Effector CD4-positive, alpha-beta T cell (primary cell): ENCODE measurements around the gene ZC3H8.
A peak's percentile ranks its signal among the peaks of the same experiment; 100 is the strongest.
"Not testable (repeated sequence)": the region's sequence is repeated elsewhere in the genome, so short reads cannot be mapped to it uniquely, and the experiment has no call there.

Source experiments
- DNase-seq: peaks from one replicate; pipeline ENCODE4 v3.0.0-alpha.2; 2020
- total RNA-seq: gene quantifications from one replicate; lab custom pipeline; 2026; lab: John Stamatoyannopoulos, UW

The ZC3H8 gene
- 18.0 reads per million, percentile 44 among the genes with 10 or more reads in this experiment for total RNA-seq

DNA sequence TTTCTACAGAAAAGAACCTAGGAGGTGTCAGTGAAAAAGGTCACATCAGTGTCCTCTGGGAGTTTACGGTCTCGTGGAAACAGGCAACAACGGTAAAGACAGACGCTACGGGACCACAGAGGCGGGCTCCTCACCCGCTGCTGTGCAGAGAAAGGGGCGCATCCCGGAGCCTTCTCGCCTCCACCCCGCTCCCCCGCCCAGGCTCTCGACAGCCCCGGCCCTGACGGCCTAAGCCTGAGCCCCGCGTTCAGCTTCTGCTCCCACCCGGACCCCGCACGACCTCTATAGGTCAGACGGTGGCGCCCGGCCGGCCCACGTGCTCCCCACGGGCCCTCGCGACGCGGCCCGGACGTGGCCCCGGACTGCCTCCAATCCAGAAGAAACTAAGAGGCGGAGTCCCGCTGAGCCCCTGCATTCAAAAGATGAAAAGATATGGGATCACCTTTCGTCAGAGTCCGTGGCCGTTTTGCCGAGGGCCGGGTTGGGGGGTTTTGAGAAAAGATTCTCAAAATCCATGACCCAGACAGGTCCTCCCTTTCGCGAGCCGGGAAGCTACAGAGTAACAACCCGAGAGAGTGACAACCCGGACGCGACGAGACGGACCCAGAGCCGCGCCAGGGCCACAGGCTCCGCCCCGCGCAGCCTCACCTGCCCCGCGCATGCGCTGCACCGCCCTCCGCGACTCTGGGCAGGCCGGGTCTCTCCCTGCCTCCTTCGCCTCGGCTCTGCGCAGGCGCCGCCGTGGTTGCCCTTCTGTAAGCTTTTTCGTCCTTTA lies at the start of gene ZC3H8:
ZC3H8 (minus strand) TSS at position 577 of the 775 bp plus-strand sequence; CDS start at position 516, 61 bp downstream.
- DNase-seq, result peak; percentile 92

DNA sequence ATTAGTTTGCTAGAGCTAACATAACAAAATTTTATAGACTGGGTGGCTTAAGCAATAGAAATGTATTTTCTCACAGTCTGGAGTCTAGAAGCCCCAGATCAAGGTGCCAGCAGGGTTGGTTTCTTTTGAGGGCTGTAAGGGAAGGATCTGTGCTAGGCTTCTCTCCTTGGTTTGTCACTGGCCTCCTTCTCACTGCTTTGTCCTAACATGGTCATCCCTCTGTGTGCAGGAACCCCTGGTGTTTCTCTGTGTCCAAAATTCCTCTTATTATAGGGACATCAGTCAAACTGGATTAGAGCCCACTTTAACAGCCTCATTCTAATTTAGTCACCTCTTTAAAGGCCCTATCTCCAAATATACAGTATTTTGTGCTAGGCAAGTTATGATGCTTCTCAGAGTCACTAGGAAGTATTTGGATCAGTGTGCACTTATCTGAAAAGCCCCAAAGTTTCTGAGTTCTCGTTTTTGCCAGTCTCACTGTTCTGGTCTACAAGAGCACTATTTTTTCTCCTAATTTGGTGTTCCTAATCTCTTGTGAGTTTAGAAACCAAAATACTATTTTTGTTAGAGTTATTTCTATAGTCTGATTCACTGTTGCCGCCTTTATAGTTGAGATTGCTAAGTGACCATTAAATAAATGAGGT lies 49.6 kb upstream of the ZC3H8 start:
- DNase-seq, result no peak

DNA sequence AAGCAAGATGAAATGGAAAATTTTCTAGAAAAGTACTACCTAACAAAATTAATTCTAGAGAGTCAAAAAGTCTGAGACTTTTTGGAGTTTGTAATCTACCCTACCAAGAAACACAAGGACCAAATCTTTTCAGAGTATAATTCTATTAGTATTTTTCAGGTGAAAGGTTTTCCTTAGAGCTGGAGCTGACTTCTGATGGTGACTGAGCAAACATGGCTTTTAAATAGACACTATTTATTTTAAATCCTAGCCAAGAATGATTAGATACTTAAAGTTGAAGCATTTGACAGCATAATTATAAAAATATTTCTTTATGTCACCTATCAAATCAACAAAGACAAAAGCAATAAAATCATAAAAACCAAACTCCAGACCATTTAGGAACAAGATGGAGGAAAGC lies 47.1 kb upstream of the ZC3H8 start:
- no peak for DNase-seq

DNA sequence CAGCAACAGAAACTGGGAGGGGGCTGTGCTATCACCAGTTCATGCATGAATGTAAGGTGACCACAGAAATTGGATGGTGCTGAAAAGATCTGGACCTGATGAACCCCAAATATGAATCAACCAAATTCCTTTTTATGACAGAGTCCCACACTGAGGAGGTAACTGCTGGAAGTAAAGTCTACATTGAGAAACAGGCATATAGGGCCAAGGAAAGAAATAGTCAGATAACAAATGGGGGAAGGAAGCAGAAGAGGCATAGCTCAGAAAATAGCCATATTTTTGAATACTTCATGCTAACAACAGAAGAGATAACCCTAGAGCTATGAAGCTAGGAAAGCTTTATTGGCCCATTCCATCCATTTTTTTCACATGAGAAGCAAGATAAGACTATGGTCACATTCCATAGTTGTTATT lies 46.3 kb upstream of the ZC3H8 start:
- no peak for DNase-seq

DNA sequence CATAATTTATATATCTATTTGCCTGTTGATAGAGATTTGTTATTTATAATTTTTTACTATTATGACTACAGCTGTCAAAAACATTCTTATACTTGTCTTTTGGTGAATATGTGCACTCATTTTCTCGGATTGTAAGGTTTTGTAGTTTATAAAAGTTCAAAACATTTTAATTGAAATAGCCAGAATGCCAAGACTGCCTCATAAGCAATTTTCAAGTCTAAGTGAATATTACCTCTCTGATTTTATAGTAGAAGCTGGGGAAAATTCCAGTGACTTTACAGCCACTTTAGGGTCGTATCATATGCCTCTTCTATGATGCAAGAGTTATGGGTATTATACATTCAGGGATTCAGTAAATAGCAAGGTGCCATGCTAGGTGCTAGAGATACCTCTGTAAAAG lies 41.6 kb upstream of the ZC3H8 start:
- DNase-seq, result no peak

DNA sequence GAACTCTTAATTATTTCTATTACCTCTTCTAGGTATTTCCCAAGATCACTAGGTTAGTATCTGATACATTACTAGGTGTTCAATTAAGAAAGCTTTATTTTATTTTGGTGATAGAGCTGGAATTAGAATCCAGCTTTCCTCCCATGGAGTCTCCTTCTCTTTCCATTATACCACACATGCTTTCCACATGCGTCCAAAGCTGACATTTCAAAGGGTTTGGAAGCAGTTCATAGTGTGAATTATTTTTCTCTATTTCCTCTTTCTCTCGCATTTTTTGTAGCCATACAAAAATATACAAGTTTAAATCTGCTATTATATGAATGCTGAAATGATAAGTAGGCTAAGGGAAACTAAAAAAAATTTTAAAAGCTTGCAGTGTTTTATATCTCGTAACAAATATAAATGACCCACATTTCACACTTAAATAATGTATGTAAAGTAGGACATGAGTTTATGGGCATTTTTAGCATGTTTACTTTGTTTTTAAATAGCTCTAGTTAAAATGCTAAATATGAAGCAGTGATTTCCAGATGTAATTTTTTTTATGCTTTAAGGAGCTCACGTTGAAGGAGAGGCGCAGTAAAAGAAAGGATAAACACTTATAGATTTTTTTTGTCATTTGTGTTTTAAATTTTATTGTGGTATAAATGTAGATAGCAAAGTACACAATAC lies 40.7 kb upstream of the ZC3H8 start:
- DNase-seq, result no peak

DNA sequence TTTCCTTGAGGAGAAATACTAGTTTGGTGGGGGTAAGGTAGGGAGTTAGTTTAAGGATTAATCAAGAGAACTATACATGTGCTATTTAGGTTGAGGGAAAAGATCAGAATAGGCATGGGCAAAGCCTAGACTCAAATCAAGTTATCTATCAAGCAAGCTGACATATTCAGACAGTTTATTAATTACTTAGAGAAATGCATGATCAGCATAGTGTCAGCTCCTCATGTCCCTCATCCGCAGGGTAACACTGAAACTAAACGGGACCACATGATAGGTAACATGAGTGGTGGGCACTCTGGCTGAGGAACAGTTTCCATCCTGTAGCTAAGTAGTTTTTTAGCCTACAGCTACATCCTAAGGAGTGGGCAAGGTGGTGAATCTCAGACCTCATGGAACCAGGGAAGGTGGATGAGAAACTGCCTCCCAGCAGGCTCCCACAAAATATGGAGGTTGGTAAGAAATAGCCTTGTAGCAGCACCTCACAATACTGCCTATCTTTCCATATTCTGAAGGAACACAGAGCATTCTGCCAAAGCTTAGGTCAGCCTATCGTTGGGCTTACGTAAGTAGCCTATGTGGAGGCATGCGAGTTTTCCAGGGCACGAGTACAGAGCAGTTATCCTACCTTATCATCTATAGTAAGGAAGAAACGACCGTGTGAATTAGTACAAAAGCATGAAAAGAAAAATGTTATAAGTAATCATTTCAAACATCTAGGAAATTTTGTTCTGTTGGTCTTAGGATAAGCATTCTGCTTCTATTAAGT lies 39.0 kb upstream of the ZC3H8 start:
- DNase-seq, result no peak

DNA sequence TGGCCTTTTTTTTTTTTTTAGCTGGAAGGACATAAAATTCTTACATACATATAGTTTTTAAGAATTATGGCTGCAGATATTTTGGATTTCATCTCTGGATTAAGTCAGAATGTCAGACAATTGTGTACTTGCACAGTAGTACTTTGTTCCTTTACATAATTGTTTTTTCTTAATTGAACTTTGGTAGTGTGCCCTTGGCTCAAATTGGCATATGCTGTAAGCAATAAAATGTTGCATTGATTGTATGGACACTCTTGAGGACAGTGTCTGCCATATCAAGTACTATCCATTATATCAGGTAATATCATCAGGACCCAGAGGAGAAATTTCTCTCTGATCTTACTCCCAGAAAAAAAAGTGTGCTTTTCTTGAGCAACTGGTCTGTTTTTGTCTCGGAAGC lies 35.8 kb upstream of the ZC3H8 start:
- DNase-seq, result no peak

DNA sequence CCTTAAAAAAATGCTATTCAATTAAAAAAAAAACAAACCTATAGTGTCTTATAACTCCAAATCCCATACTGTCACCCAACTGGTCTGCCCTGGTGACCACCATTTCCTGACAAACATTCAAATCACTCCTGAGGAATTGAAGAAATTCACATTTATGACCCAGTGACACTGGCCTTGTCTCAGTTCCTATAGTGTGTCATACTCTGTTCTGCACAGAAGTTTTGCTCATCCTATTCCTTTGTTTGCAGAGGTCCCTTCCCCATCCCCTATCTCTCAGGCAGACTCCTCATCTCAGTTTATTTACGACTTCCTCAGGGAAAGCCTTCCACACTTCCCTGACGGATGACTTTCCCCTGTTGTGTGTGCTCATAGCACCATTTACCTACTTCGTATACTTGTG lies 35.2 kb upstream of the ZC3H8 start:
- no peak for DNase-seq

DNA sequence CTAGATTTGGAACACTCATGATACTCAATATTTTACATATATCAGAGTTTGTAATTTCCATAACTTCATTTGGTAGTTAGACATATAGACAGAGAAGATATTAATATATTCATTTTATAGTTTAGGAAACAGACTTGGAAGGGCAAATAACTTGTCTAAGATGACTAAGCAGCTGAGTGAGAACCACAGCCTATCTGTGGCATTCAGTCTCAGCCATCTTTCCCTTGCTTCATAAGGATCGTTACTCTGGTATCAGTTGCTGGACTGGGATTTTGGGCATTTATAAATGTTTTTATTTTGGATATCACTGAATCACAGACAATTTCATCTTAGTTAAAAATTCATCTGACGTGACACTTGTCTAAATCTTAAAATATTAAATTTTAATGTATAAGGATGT lies 28.7 kb upstream of the ZC3H8 start:
- DNase-seq, result not testable (repeated sequence)

DNA sequence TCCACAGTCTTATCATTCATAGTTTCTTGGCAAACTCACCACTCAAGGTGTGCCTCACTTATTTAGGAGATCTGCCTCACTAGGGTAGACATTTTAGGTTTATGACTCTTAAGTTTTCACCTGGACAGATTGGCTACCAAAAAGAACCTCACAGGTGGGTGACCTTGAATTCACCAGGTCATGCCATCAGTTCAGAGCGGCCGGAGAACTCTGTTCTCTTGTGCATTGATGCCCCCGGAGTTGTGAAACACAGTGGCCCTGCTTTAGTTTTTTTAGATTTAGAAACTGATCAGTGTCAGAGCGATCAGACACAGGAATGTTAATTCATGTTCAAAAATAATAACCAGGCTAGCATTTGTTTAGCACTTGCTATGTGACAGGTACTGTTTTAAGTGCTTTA lies 27.2 kb upstream of the ZC3H8 start:
- DNase-seq, result not testable (repeated sequence)

DNA sequence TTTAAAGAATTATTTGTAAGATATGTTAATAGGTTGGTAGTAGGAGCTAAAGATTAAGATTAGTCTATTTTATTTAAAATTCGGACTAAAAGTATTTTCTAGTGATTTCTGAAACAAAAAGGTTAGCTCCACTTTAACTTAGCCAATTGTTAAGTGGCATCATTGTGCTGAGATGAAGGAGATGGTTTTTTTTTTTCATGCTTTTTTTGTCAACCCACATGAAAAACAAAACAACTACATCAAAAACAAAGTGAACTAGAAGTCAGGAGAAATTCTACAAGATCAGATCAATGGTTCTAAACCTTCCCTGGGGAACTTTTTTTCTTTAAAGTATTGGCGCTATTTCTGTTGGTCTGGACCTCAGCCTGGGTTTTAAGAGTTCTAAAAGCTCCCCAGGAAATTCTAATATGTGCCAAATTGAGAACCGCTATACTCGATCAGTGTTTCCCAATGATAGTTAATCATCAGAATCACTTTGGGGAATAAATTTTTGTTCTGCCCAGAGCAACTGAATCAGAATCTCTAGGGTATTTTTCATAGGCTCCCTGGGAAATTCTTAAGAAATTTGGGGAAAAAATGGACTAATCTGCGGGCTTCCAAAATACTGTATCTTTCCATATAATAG lies 22.9 kb upstream of the ZC3H8 start:
- DNase-seq, result no peak

DNA sequence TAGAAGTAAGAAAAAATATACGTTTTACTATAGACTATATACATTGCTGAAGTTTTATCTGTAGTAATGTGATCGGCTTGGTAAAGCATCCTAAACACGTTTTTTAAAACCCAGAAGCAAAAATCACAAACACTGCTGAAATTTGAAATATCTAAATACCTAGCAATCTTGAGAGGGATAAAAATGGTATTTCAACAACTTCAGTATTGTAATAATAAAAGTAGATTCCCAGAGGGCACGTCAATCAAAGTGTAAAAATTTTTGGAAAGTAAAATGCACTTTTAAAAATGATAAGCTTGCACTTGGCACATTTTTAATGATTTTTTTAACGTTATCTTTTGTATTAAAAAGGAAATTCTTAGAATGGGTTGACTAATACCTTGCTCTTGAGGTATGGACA lies 22.1 kb upstream of the ZC3H8 start:
- DNase-seq, result no peak

DNA sequence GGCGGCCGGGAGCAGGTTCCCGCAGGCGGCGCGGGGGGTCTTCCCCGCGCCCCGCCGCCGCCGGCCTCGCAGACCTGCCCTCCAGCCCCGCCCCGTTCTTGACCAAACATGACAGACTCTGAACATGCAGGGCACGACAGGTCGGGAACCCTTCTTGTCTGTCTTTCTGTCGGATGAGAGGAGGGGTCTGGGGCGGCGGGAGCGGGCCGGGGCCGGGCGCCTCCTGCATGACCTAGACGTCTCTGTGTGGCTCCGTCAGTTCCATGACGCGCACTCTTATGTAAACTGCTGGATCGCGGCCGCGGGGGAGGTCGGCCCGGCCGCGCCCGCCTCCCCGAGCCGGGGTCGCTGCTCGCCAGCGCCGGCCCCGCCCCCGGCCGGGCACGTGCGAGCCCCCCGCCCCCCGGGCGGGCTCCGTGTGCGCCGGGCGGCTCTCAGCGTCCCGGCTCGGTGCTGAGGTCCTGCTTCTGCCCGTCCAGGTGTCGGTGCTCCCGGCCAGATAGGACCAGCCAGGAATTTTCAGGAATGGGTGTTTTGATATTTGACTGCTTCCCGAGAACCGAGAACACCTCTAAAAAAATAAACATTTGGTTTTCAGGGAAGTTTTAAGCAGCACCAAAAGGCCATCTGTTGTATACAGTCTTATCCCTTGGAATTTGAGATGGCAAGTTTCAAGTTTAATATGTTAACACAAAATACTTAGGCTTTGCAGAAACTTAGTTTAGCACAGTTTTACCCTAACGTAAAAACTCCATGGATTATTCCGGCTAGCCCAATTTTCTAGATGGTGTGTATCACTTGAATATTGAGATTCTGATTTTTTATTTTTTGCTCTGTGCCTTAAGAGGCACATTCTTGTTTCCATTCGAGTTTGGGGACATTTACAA lies 21.3 kb upstream of the ZC3H8 start:
- DNase-seq, result peak; percentile 72

DNA sequence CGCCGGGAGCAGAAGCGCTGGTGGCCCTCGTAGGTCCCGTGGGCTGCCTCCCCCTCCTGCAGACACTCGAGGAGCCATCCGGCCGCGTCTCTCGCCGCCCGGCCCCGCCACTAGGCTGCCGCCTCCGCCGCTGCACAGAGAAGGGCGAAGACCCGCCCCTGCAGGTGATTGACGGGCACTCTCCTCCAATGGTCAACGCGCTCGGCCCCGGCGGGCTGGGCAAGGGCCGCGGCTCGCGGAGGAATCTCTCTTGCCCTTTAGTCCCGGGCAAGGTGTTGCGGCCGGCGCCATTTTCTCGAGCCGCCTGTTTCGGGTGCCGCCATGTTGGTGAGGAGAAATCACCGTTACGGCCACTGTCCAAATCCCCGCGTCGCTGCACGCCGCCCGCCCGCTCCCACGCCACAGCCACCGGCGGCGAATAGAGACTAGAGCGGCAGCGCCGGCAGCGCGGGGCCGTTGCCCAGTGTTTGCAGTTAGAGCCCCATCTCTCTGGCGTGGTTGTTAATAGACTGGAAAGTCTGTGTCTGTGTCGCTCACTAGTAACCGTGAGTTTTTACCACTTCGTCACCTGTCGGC lies 20.6 kb upstream of the ZC3H8 start, which contains the start of gene ZC3H6:
ZC3H6 (plus strand) TSS at position 287 of the 576 bp plus-strand sequence. CDS start 398 bp downstream, outside the sequence.
- peak; percentile 98 for DNase-seq

DNA sequence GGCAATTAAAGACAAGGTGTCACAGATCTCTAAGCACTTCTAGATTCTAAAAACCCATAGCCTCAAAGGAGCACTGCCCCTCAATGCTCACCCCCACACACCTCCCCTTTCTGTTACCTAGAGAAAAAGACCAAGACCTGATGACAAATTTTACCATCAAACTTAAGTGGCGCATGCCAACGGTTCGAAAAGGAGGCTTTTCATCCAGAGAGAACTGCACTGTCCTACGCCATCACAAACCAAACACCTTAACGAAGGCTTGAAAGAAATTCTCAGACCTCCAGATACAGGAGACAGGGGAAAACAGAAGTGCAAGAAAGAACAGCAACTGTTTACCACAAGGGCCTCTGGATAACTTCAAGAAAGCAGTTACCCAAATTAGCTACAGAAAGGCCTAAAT lies 18.5 kb upstream of the ZC3H8 start:
- DNase-seq, result no peak

DNA sequence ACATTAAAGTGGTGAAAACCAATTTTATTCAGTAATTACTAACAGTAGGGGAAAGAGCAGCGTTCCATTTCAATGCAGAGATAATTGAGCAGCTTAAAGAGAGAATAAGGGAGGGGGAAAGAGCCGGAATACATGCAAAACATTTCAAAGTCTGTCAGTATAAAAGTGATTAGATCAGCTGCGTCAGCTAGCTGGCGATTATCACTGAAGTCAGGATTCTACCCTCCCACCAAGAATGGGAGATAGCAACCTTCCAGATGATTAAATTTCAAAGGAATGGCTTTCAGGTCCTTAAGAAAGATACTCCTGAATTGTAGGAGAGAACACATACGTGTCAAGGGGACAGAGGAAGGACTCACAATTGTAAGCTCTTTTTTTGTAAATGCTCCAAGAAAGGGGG lies 17.8 kb upstream of the ZC3H8 start:
- no peak for DNase-seq

DNA sequence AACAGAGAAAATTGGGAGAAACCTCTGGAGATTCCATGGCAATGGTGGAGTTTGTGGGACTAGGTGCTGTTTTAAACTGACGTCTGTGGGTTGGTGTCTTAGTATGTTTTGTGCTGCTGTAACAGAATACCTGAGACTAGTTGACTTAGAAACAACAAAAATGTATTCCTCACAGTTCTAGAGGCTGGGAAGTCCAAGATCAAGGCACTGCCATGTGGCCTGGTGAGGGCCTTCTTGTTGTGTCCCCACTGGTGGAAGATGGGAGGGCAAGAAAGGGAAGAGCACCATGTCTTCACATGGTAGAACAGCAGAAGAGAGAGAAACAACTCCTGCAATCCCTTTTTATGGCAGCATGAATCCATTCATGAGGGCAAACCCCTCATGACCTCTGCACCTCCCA lies 13.7 kb upstream of the ZC3H8 start:
- no peak for DNase-seq

DNA sequence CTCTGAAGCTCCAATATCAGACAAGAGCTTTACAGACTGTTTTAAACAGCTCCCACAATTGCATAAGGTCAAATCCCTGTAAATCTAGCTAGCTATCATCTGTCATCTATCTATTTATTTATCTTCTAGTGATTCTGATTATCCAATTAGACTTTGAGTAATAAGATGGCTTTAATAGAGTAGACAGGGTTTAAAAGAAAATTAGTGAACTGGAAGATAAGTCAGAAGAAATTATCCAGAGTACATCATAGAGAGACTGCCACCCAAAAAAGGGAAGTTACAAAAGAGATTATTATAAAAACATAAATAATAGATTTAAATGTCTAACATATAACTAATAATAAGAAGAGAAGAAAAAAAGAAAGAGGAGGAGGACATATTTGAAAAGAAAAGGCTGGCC lies 8.0 kb upstream of the ZC3H8 start:
- no peak for DNase-seq

DNA sequence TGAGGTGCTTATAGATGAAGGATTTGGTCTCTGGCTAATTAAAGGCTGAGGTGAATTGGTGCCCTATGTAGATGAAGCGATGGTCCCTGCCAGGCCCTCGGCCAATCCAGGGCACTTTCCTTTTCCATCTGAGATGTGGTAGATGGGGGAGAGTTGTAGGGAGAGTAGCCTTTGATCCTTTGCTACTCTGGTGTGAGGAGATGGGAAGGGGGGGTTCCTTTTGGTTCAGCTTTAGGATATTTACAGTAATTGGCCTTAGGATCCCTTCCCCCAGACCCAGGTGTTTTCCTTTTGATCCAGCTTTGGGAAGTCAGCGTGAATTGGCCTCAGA lies 5.4 kb upstream of the ZC3H8 start:
- no peak for DNase-seq
